T-cell (primary cell): Measurements from ENCODE around the gene TST. TPM values are rescaled to one million over a fixed set of nuclear protein-coding genes. Genes with fewer than 3 reads are reported as not detected.

Experiments used
- ATAC-seq, 4 experiments: fragments of 200-7000 bp in 3 of 4; fragments of 150-1000 bp in 1 of 4; cut with Tn5 transposase; replicated peaks in 1 of 4; 1 replicate in 3 of 4; 2 replicates in 1 of 4; pipeline ENCODE4 v1.10.0; 2021; ENCODE audit warnings: moderate library complexity in 3 of 4, mild to moderate bottlenecking in 2 of 4, moderate number of reproducible peaks in 1 of 4
- CTCF ChIA-PET, 2 donors: fragments of 300-600 bp; sonication (Branson Sonifier 250); formaldehyde crosslinking; loops; one replicate each; lab custom pipeline; 2022; ENCODE audit warnings: antibody characterized with exemption in 2 of 2; lab: Charles Lee
- POLR2A ChIA-PET, 2 donors: fragments of 300-600 bp; sonication (Branson Sonifier 250); formaldehyde crosslinking; loops; one replicate each; lab custom pipeline; 2022; ENCODE audit warnings: antibody characterized with exemption in 2 of 2; lab: Charles Lee
- DNase-seq, 35 experiments: peaks; one replicate each; pipeline versions ENCODE4 v3.0.0 to v3.0.0-alpha.2; 2013 to 2023
- H3K27ac ChIP-seq: one replicate; pipeline ENCODE4 v1.5.1; 2013; ENCODE audit warnings: low read length
- H3K27me3 ChIP-seq, 2 experiments: replicated peaks in 1 of 2; 1 replicate in 1 of 2; 2 replicates in 1 of 2; pipeline versions ENCODE4 v1.6.1 to v1.7.0; 2013; ENCODE audit warnings: low read length in 1 of 2, mixed read lengths in 1 of 2; ENCODE audit not compliant: control insufficient read depth in 2 of 2, insufficient read depth in 2 of 2; ENCODE audit errors: extremely low read depth in 1 of 2
- H3K36me3 ChIP-seq, 2 donors: 1 replicate in 1 of 2; 2 replicates in 1 of 2; pipeline versions ENCODE4 v1.6.1 to v1.7.0; 2013; ENCODE audit warnings: low read length in 1 of 2; ENCODE audit not compliant: control insufficient read depth in 2 of 2, insufficient read depth in 1 of 2; ENCODE audit errors: extremely low read depth in 1 of 2
- H3K4me1 ChIP-seq, 2 experiments: 1 replicate in 1 of 2; 2 replicates in 1 of 2; pipeline versions ENCODE4 v1.6.1 to v1.7.0; 2013; ENCODE audit warnings: low read length in 2 of 2, mixed read lengths in 1 of 2; ENCODE audit not compliant: insufficient read depth in 2 of 2, control insufficient read depth in 1 of 2; ENCODE audit errors: extremely low read depth in 1 of 2
- H3K4me3 ChIP-seq, 2 donors: 1 replicate in 1 of 2; 2 replicates in 1 of 2; pipeline versions ENCODE4 v1.5.1 to v1.7.0; 2013; ENCODE audit warnings: mild to moderate bottlenecking in 2 of 2, low read length in 1 of 2, moderate library complexity in 1 of 2; ENCODE audit not compliant: control insufficient read depth in 1 of 2; ENCODE audit errors: extremely low read depth in 1 of 2
- H3K9me3 ChIP-seq: 2 replicates; pipeline ENCODE4 v1.7.0; 2013
- H3K27ac Mint-ChIP-seq, 2 donors: one replicate each; pipeline ENCODE4 v1.8.0; 2020 to 2021; ENCODE audit warnings: mild to moderate bottlenecking in 2 of 2, mixed read lengths in 2 of 2
- H3K27me3 Mint-ChIP-seq, 2 donors: one replicate each; pipeline ENCODE4 v1.8.0; 2021 to 2022; ENCODE audit warnings: mixed read lengths in 2 of 2
- H3K36me3 Mint-ChIP-seq: one replicate; pipeline ENCODE4 v1.8.0; 2021; ENCODE audit warnings: mixed read lengths
- H3K4me1 Mint-ChIP-seq, 3 donors: one replicate each; pipeline ENCODE4 v1.8.0; 2020 to 2022; ENCODE audit warnings: mixed read lengths in 3 of 3, mild to moderate bottlenecking in 1 of 3
- H3K4me3 Mint-ChIP-seq, 3 donors: one replicate each; pipeline ENCODE4 v1.8.0; 2020 to 2022; ENCODE audit warnings: mild to moderate bottlenecking in 3 of 3, mixed read lengths in 3 of 3, moderate library complexity in 3 of 3
- H3K9me3 Mint-ChIP-seq, 3 donors: one replicate each; pipeline ENCODE4 v1.8.0; 2020 to 2022; ENCODE audit warnings: mixed read lengths in 3 of 3
- WGBS: methylation state at CpG from one replicate; pipeline ENCODE4 v1.1.5; 2013; ENCODE audit warnings: missing lambda C conversion rate; ENCODE audit not compliant: insufficient coverage; 5-methylcytosine and 5-hydroxymethylcytosine counted together
- total RNA-seq, 35 experiments: library from RNA in 6 of 35; stranded (reverse) in 6 of 35; fragments of 120-200 nt in 1 of 35; gene quantifications; one replicate each; pipeline versions ENCODE4 v1.2.1 to v1.2.4 and lab custom pipeline; 2013 to 2026

The TST gene
- total RNA-seq, 5 donors from 2014 or later (not counting 1 experiment from before 2014, with no cell fraction given): 0.61 to 2.2 (median 1.0) TPM

GRCh38 chr22:36977947-36978660, 41.1 kb downstream of the TST start:
- H3K9me3 ChIP-seq: no peaks in the 10 kb centered on the region
- ChIA-PET POLR2A (no interaction called here), CTCF (interaction anchor here (0.6 to 3.0 kb wide), 7 partner anchors 102 to 449 kb away, joined by 3 to 24 read pairs (median 4); partner anchors contain the start of gene IFT27 (in 1 of the 2))
- ATAC-seq (peak; percentile 83 to 90 (median 87)), DNase-seq (peak; percentile 77 to 95 (median 87))
- peak overlapping the region; percentile 52 for H3K27ac ChIP-seq
- H3K36me3 ChIP-seq: no peaks in the 10 kb centered on the region
- peak overlapping the region; percentile 92 to 93 for H3K27ac Mint-ChIP-seq
- peak overlapping the region; percentile 85 to 94 (median 91) for H3K4me3 Mint-ChIP-seq
- peaks cover 0 to 13% of the 10 kb centered on the region in 2 experiments for H3K4me1 ChIP-seq
- peaks cover 4 to 9% of the 10 kb centered on the region in 2 donors for H3K27me3 Mint-ChIP-seq
- H3K4me3 ChIP-seq: peak overlapping the region; percentile 59 to 62
- peaks cover 8 to 14% (median 12%) of the 10 kb centered on the region in 3 donors for H3K4me1 Mint-ChIP-seq
- H3K9me3 Mint-ChIP-seq: no peaks in the 10 kb centered on the region
- peaks cover 0 to 15% of the 10 kb centered on the region in 2 experiments for H3K27me3 ChIP-seq
- 16% methylated on average over 12 of the region's 18 CpGs for WGBS
- H3K36me3 Mint-ChIP-seq: no peaks in the 10 kb centered on the region

- no peaks in the 10 kb centered on the region for H3K9me3 ChIP-seq
- ATAC-seq: peak; percentile 83 to 92 (median 90)
- CTCF ChIA-PET: interaction anchor here (0.7 to 3.0 kb wide), 8 partner anchors 29 to 448 kb away, joined by 3 to 24 read pairs (median 4); partner anchors contain the start of gene IFT27 (in 1 of the 2)
- peak overlapping the region; percentile 85 to 94 (median 91) for H3K4me3 Mint-ChIP-seq
- 10% methylated on average over 9 of the region's 13 CpGs for WGBS
- peaks cover 0 to 6% of the 10 kb centered on the region in 2 donors for H3K27me3 Mint-ChIP-seq
- H3K4me3 ChIP-seq: peak overlapping the region; percentile 59 to 62
- H3K4me1 ChIP-seq: peaks cover 0 to 13% of the 10 kb centered on the region in 2 experiments
- H3K27ac ChIP-seq: peak overlapping the region; percentile 52
- H3K4me1 Mint-ChIP-seq: peaks cover 8 to 14% (median 12%) of the 10 kb centered on the region in 3 donors
- POLR2A ChIA-PET: no interaction called here
- DNase-seq: peak; percentile 9 to 88 (median 79)
- peaks cover 0 to 13% of the 10 kb centered on the region in 2 experiments for H3K27me3 ChIP-seq
- no peaks in the 10 kb centered on the region for H3K36me3 Mint-ChIP-seq
- no peaks in the 10 kb centered on the region for H3K9me3 Mint-ChIP-seq
- H3K27ac Mint-ChIP-seq: peak overlapping the region; percentile 92 to 93
- H3K36me3 ChIP-seq: no peaks in the 10 kb centered on the region
Measured at GRCh38 chr22:36977401-36977861, 41.8 kb downstream of the TST start.

GRCh38 chr22:36976606-36977005, 42.6 kb downstream of the TST start:
- WGBS: no CpG with 5 or more reads among the region's 4 CpGs
- Mint-ChIP-seq H3K27me3 (peaks cover 0 to 1% of the 10 kb centered on the region in 2 donors), H3K36me3 (no peaks in the 10 kb centered on the region), H3K4me3 (peak overlapping the region; percentile 37 to 91 (median 85)), H3K27ac (peak overlapping the region in 1 of 2 donors; percentile 92), H3K9me3 (no peaks in the 10 kb centered on the region), H3K4me1 (peaks cover 8 to 14% (median 12%) of the 10 kb centered on the region in 3 donors)
- Histone ChIP-seq H3K27me3 (peaks cover 0 to 8% of the 10 kb centered on the region in 2 experiments), H3K36me3 (no peaks in the 10 kb centered on the region), H3K27ac (no peak overlapping the region), H3K4me1 (peaks cover 0 to 13% of the 10 kb centered on the region in 2 experiments), H3K4me3 (no peak overlapping the region), H3K9me3 (no peaks in the 10 kb centered on the region)
- DNase-seq: no peak
- POLR2A ChIA-PET: no interaction called here
- no peak for ATAC-seq
- CTCF ChIA-PET: interaction anchor here (0.7 to 3.0 kb wide), 9 partner anchors 89 to 536 kb away, joined by 3 to 24 read pairs (median 5); partner anchors contain the start of gene IFT27 (in 1 of the 2)

GRCh38 chr22:36971341-36972125, 47.7 kb downstream of the TST start:
- no peaks in the 10 kb centered on the region for H3K4me1 Mint-ChIP-seq
- no peaks in the 10 kb centered on the region for H3K36me3 ChIP-seq
- H3K27ac Mint-ChIP-seq: no peak overlapping the region
- H3K27me3 Mint-ChIP-seq: peaks cover 0 to 4% of the 10 kb centered on the region in 2 donors
- POLR2A ChIA-PET: no interaction called here
- no peak overlapping the region for H3K4me3 ChIP-seq
- CTCF ChIA-PET: no interaction called here
- H3K4me1 ChIP-seq: no peaks in the 10 kb centered on the region
- ATAC-seq (no peak), DNase-seq (no peak)
- no peak overlapping the region for H3K27ac ChIP-seq
- WGBS: 89% methylated on average over 17 of the region's 19 CpGs
- no peaks in the 10 kb centered on the region for H3K9me3 ChIP-seq
- H3K36me3 Mint-ChIP-seq: no peaks in the 10 kb centered on the region
- no peak overlapping the region for H3K4me3 Mint-ChIP-seq
- peaks cover 0 to 4% of the 10 kb centered on the region in 2 experiments for H3K27me3 ChIP-seq
- H3K9me3 Mint-ChIP-seq: no peaks in the 10 kb centered on the region

- ChIA-PET POLR2A (no interaction called here), CTCF (interaction anchor here in 1 of 2 donors (0.6 kb wide), 1 partner anchor 195 kb away, joined by 4 read pairs; no protein-coding TSS in a partner anchor)
- no peaks in the 10 kb centered on the region for H3K4me1 ChIP-seq
- peaks cover 0 to 4% of the 10 kb centered on the region in 2 experiments for H3K27me3 ChIP-seq
- no peak overlapping the region for H3K27ac Mint-ChIP-seq
- ATAC-seq (no peak), DNase-seq (no peak)
- H3K36me3 Mint-ChIP-seq: no peaks in the 10 kb centered on the region
- no peak overlapping the region for H3K4me3 Mint-ChIP-seq
- H3K36me3 ChIP-seq: no peaks in the 10 kb centered on the region
- no peaks in the 10 kb centered on the region for H3K9me3 Mint-ChIP-seq
- no CpG with 5 or more reads among the region's 5 CpGs for WGBS
- no peak overlapping the region for H3K4me3 ChIP-seq
- no peaks in the 10 kb centered on the region for H3K4me1 Mint-ChIP-seq
- no peaks in the 10 kb centered on the region for H3K9me3 ChIP-seq
- H3K27me3 Mint-ChIP-seq: peaks cover 0 to 3% of the 10 kb centered on the region in 2 donors
- no peak overlapping the region for H3K27ac ChIP-seq
Measured at GRCh38 chr22:36968249-36968964, 50.8 kb downstream of the TST start.
